GM18867 (cell line): ENCODE data around the gene NELL1.

Experiments used
- ATAC-seq: cut with Tn5 transposase; IDR thresholded peaks from one replicate; pipeline ENCODE4 v1.9.1; 2021; ENCODE audit warnings: mild to moderate bottlenecking, moderate library complexity; ENCODE audit not compliant: unreplicated experiment

NELL1 gene

GRCh38 chr11:21622566-21622965 lies 953.2 kb downstream of the NELL1 start:
- no peak for ATAC-seq

- no peak for ATAC-seq
These were observed 953.6 kb downstream of the NELL1 start for GRCh38 chr11:21622995-21623394.
